Endothelial cell (in vitro differentiated cells): ENCODE measurements around the gene LIG3. TPM values are rescaled to one million over a fixed set of nuclear protein-coding genes. Genes with fewer than 3 reads are reported as not detected.
"Not testable (repeated sequence)": the region's sequence is repeated elsewhere in the genome, so short reads cannot be mapped to it uniquely, and the experiment has no call there.

Source experiments
- DNase-seq: peaks from one replicate; pipeline ENCODE4 v3.0.0; 2021; ENCODE audit warnings: low spot score
- H3K27ac Mint-ChIP-seq: one replicate; pipeline ENCODE4 v1.8.0; 2021; ENCODE audit warnings: mixed read lengths, inconsistent platforms; ENCODE audit not compliant: unreplicated experiment
- H3K27me3 Mint-ChIP-seq: one replicate; pipeline ENCODE4 v1.8.0; 2021; ENCODE audit warnings: mild to moderate bottlenecking, moderate library complexity, mixed read lengths, inconsistent platforms; ENCODE audit not compliant: unreplicated experiment
- H3K36me3 Mint-ChIP-seq: one replicate; pipeline ENCODE4 v1.8.0; 2021; ENCODE audit warnings: mild to moderate bottlenecking, low read depth, mixed read lengths, inconsistent platforms; ENCODE audit not compliant: unreplicated experiment
- H3K4me1 Mint-ChIP-seq: one replicate; pipeline ENCODE4 v1.8.0; 2021; ENCODE audit warnings: mild to moderate bottlenecking, mixed read lengths, inconsistent platforms; ENCODE audit not compliant: unreplicated experiment
- H3K4me3 Mint-ChIP-seq: one replicate; pipeline ENCODE4 v1.8.0; 2021; ENCODE audit warnings: mild to moderate bottlenecking, mixed read lengths, inconsistent platforms; ENCODE audit not compliant: unreplicated experiment
- H3K9me3 Mint-ChIP-seq: one replicate; pipeline ENCODE4 v1.8.0; 2021; ENCODE audit warnings: mixed read lengths, inconsistent platforms; ENCODE audit not compliant: unreplicated experiment
- long read RNA-seq: library from polyadenylated mRNA; unstranded; transcript quantifications from one replicate; pipeline ENCODE4 v2.0.0, GENCODE V29; 2020; ENCODE audit not compliant: unreplicated experiment
- total RNA-seq: library from RNA; stranded (reverse); fragmentation: NEBNext Ultra II Directional; extraction: Animal tissue kit (Norgen Biotek cat#: 25700); gene quantifications from one replicate; pipeline ENCODE4 v1.2.1, GENCODE V29; 2021; ENCODE audit not compliant: unreplicated experiment
- TF ChIP-seq, protein P1 (sequence below): fragments of 200-600 bp; sonication (generic); IDR thresholded peaks from one replicate; pipeline ENCODE4 v1.5.0; 2021; ENCODE audit warnings: antibody characterized with exemption; ENCODE audit not compliant: unreplicated experiment

Gene LIG3
- total RNA-seq = 42.1 TPM
- long read RNA-seq, full-length matches to known transcripts = 1 of 3 reads
- long read RNA-seq, partial matches to known transcripts = 1 of 3 reads
- long read RNA-seq, other reads (novel, unspliced or antisense) = 1 of 3 reads

DNA sequence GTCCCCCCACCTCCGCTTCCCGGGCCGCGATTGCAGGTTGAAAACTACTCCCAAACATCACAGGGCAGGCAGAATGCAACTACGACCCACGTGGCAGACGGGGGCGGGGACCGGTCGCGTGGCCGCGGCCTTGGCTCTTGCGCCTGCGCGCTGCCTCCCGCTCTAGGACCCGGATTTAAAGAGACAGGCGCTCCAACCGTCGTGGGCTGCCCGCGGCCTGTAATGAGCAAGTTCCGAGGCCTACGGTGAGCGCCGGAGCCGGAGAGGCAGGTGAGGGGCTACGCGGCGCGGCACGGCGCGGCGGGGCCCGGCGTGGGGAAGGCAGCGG lies at the start of gene LIG3:
Gene LIG3 (plus strand): TSS at position 160 of the 328 bp plus-strand sequence. CDS start 2,494 bp downstream, outside the sequence.
- Mint-ChIP-seq H3K4me3 (peak within 1 kb of the TSS; percentile 95), H3K27ac (peak within 1 kb of the TSS; percentile 95), H3K27me3 (peaks cover 7% of the 10 kb centered on the region), H3K9me3 (no peaks in the 10 kb centered on the region), H3K4me1 (peaks cover 21% of the 10 kb centered on the region), H3K36me3 (peaks cover 4% of the 10 kb centered on the region)
- peak; percentile 93 for DNase-seq
- TF ChIP-seq, protein P1, sequence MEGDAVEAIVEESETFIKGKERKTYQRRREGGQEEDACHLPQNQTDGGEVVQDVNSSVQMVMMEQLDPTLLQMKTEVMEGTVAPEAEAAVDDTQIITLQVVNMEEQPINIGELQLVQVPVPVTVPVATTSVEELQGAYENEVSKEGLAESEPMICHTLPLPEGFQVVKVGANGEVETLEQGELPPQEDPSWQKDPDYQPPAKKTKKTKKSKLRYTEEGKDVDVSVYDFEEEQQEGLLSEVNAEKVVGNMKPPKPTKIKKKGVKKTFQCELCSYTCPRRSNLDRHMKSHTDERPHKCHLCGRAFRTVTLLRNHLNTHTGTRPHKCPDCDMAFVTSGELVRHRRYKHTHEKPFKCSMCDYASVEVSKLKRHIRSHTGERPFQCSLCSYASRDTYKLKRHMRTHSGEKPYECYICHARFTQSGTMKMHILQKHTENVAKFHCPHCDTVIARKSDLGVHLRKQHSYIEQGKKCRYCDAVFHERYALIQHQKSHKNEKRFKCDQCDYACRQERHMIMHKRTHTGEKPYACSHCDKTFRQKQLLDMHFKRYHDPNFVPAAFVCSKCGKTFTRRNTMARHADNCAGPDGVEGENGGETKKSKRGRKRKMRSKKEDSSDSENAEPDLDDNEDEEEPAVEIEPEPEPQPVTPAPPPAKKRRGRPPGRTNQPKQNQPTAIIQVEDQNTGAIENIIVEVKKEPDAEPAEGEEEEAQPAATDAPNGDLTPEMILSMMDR = no peak

DNA sequence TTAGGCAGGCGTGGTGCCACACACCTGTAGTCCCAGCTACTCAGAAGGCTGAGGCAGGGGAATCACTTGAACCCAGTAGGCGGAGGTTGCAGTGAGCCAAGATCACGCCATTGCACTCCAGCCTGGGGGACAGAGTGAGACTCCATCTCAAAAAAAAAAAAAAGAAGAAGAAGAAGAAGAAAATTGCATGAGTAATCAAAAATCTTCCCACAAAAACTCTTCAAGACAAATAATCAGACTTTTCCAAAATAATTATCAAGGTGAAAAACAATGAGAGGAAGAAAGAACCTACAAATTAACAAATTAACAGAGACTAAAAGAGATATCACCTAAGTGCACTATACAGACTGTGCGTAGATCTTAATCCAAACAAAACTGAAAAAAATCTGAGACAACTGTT lies 29.5 kb upstream of the LIG3 start:
- not testable (repeated sequence) for H3K36me3 Mint-ChIP-seq

GRCh38 chr17:34958438-34958837 lies 21.9 kb upstream of the LIG3 start:
- no peak for DNase-seq
- TF ChIP-seq, protein P1 = no peak
- Mint-ChIP-seq H3K9me3 (no peaks in the 10 kb centered on the region), H3K27me3 (peaks cover 3% of the 10 kb centered on the region), H3K27ac (no peak overlapping the region), H3K36me3 (no peaks in the 10 kb centered on the region), H3K4me3 (no peak overlapping the region), H3K4me1 (peaks cover 12% of the 10 kb centered on the region)

More for the DNA sequence above, 29.5 kb upstream of the LIG3 start:
- not testable (repeated sequence) for H3K27ac Mint-ChIP-seq, H3K4me1 Mint-ChIP-seq, DNase-seq, H3K9me3 Mint-ChIP-seq, H3K4me3 Mint-ChIP-seq, H3K27me3 Mint-ChIP-seq

DNA sequence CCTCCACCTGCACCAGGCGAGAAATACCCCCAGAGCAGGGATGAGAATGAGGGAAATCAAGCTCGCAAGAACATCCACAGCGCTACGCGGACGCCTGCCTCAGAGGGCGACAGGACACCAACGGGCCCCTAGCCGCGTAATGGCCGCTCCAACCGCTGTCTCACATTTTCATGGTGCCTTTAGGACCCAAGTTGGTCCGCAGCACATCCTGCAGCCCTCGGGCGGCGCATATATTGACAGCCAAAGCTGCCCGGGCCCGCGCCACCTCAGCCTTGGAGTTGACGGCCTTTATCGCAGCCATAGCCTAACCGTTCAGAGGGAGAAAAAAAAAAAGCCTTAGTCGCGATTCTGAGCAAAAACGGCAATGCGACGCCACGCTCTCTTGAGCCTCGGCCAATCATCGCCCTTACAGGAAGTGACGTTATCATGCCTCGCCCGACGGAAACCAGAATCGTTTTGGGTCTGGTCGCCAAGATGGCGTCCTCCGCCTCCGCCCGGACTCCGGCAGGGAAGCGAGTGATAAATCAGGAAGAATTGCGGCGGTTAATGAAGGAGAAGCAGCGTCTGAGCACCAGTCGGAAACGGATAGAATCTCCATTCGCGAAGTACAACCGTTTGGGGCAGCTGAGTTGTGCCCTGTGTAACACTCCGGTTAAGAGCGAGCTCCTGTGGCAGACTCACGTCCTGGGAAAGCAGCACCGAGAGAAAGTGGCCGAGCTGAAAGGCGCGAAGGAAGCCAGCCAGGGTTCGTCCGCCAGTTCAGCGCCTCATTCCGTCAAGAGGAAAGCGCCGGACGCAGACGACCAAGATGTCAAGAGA lies 19.0 kb upstream of the LIG3 start, which contains the start of the genes CCT6B and ZNF830:
Gene CCT6B (minus strand): TSS at position 368 of the 819 bp plus-strand sequence. CDS start 67 bp downstream, at position 301.
Gene ZNF830 (plus strand): TSS at position 448 of the 819 bp plus-strand sequence. CDS start 27 bp downstream, at position 475.
- peak within 1 kb of the TSS; percentile 99 for H3K4me3 Mint-ChIP-seq
- H3K27me3 Mint-ChIP-seq = peaks cover 3% of the 10 kb centered on the region
- TF ChIP-seq, protein P1 = no peak
- peaks cover 12% of the 10 kb centered on the region for H3K4me1 Mint-ChIP-seq
- H3K27ac Mint-ChIP-seq = peak within 1 kb of the TSS; percentile 100
- DNase-seq = peak; percentile 86
- H3K9me3 Mint-ChIP-seq = no peaks in the 10 kb centered on the region
- H3K36me3 Mint-ChIP-seq = no peaks in the 10 kb centered on the region

- Mint-ChIP-seq H3K27me3 (no peaks in the 10 kb centered on the region), H3K9me3 (no peaks in the 10 kb centered on the region), H3K4me3 (no peak overlapping the region), H3K36me3 (peaks cover 3% of the 10 kb centered on the region), H3K27ac (no peak overlapping the region), H3K4me1 (peaks cover 9% of the 10 kb centered on the region)
- TF ChIP-seq, protein P1 = no peak
- DNase-seq = no peak
Measured at GRCh38 chr17:34974179-34974578, 6.1 kb upstream of the LIG3 start.
